KG1 (cell line): ENCODE results near the gene PRR35.
"Not testable (repeated sequence)": the region's sequence is repeated elsewhere in the genome, so short reads cannot be mapped to it uniquely, and the experiment has no call there.

Source experiments
- DNase-seq: peaks from one replicate; lab custom pipeline; 2025; lab: John Stamatoyannopoulos, UW

PRR35 gene

DNA sequence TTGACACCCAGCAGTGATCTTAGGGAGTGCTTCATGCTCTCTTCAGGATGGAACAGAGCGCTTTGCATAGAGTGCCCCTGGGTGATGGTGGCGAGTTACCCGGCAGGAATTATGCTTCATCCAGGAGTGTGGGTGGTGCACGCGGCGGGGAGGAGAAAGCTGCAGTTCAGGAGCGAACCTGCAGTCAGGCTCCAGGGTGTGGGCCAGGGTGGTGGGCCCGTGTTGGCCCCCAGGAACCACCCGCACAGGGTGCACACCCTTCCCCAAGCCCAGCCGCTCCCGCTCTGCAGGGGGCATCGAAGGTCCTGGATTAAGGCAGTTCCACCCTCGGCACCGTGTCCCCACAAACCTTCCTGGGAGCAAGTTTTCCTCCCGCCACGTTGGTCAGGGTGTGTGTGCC lies 33.6 kb downstream of the PRR35 start:
- DNase-seq: no peak

DNA sequence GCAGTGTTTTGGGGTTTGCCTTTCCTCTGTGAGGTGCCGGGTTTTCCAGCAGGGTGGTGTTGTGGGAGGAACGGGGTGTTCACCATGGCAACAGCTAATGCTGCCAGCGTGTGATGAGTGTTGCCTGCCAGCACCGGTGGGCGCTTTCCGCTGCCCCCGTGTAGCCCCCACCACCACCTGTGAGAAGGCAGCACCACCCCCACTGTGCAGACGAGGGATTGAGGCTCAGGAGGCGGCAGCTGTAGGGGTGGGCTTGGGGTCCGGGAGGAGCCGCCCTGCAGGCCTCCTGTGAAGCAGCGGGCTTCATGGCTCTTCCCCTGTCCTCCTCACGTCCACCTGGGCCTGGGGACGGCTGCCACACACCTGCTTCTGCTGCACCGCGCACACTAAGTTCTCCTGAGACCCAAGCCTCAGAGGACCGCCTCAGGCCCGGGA lies 34.9 kb downstream of the PRR35 start:
- no peak for DNase-seq

DNA sequence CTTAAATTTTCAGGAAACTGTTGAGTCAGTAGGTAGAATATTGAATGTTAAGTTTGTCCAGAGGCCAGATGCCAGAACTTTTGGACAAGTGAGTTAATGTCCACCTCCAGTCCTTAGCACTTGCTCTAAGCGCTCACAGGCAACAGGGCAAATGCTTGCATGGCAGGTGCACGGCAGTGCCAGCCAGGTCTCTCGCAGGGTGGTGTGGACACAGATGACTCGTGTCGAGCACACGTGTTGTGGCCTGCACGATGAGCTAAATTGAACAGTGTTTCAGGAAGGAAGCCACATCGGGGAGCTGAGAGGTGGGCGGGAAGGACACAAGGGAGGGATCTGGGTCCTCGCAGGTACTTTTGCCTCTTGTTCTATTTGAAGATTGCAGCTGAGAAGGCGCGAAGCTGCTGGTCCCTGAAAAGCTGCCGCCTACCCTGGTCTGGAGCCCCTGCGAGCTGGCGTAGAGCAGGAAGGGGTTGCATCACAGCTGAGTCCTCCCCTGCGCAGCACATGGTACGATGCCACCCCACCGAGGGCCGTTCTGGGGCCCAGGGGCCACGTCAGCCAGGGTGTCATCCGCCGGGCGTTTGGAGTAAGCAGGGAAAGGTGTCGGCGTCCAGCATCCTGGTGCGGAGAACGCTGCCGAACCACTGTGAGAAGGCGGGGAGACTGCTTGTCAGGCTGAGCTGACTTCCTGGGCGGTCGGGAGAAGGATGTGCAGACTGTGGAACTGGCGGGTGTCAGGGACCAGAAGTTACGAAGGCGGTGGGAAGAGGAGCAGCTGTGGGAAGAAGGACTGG lies 35.9 kb downstream of the PRR35 start:
- DNase-seq: no peak

DNA sequence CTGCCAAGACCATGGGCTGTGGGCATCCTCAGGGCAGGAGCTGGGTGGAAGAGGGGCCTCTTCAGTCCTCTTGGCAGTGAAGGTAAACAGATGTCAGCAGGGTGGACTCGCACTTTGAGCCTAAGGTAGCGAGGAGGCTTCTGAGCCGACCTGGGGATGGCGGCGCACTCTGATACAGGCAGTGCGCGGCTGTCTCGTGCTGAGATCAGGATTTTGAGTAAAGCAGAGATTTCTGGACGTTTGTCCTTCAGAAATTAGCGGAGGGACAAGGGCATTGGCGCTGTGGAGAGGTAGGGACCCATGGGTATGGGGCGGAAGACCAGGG lies 36.5 kb downstream of the PRR35 start:
- no peak for DNase-seq

DNA sequence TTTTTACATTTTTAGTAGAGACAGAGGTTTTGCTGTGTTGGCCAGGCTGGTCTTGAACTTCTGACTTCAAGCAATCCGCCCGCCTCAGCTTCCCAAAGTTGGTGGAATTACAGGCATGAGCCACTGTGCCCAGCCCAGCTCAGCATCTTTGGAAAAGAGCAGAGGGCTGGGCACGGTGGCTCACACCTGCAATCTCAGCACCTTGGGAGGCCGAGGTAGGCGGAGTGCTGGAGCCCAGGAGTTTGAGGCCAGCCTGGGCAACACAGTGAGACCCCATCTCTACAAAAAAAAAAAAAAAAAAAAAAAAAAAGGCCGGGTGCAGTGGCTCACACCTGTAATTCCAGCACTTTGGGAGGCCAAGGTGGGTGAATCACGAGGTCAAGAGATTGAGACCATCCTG lies 37.5 kb downstream of the PRR35 start:
- DNase-seq: not testable (repeated sequence)

DNA sequence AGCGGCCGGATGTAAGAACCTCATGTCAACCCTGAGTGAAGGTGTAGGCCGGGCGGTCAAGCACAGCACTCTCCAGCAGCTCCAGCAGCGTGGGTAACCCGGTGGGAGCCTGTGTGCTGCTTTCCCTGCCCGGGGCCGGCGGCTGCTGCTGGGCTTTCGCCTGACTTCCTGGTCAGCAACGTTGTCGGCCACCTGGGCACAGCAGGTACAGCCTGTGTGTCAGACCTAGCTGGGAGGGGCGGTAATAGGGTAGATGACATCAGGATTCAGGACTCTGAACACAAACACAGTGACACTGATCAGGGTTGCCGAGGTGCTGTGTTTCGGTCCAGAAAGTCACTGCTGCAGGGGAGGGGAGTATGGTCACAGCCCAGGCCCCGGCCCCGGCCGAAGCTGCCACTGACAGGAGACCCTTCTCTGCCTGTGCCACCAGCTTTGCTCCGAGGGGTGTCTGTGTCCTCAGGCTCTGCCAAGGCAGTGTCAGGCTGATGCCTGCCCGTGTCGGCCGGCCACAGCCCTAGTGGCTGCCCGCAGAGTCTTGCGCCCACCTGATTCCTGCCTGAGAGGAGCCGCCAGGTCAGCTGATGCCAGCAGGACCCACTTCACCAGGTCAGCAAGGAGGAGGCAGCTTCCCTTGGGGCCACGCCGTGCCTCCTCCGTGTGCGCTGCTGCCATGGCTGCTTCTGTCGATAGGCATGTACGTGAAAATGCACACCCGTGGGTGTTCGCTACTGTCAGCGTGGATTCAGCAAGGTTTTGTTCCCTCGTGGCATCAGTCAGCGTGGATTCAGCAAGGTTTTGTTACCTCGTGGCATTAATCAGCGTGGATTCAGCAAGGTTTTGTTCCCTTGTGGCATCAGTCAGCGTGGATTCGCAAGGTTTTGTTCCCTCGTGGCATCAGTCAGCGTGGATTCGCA lies 38.9 kb downstream of the PRR35 start:
- DNase-seq: no peak

DNA sequence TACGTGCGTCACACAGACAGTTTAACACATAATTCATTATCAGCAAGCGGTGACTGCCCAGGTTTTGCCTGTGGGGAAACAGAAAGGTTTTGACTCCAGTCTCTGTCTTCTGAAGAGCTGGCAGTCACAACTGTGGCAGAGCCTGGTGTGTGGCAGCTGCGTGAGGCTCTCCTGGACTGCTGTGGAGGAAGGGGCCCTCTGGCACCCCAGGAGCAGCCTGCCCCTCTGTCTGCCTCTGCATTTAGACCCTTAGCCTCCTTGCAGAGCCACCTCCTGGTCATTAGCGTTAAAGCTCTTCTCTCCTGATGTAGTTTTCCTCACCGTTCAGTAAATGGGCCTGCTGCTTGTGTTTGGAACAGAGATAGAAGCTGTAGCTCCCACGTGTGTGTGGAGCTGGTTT lies 40.6 kb downstream of the PRR35 start:
- DNase-seq: no peak

DNA sequence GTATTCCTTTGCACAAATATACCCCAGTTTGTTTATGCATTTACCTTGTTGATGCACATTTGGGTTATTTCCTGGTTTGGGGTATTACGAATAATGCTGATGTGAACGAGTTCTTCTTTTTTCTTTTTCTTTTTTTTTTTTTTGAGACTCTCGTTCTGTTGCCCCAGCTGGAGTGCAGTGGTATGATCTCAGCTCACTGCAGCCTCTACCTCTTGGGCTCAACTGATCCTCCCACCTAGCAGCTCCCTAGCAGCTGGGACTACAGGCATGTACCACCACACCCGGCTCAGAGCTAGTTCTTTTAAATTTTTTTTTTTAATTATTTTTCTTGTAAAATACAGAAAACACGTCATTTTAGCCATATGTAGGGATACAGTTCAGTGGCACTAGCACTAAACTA lies 43.7 kb downstream of the PRR35 start:
- no peak for DNase-seq

DNA sequence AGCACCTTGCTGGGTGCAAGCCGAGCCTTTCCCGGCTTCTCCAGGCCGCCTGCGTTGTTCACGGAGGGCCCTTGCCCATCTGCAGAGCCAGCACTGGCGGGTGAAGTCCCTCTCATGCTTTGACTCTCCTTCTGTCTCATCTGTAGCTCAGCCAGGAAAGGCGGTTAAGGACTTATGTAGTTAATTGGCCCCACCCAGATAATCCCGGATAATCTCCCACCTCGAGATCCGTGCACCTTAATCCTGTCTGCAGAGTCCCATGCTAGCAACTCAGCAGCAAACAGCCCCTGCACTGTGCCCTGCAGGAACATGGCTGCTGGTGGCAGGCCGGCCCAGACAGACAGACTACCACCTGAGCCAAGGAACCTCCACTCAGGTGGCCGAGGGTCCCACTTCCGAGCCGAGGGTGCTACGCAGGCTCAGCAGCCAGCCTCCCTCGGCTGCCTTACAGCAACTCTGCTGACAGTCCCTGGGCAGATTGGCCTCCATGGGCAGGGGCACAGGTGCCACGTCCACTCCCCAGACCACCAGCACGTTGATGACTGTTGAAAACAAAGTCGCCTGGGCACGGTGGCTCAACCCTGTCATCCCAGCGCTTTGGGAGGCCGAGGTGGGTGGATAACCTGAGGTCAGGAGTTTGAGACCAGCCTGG lies 46.6 kb downstream of the PRR35 start:
- no peak for DNase-seq

DNA sequence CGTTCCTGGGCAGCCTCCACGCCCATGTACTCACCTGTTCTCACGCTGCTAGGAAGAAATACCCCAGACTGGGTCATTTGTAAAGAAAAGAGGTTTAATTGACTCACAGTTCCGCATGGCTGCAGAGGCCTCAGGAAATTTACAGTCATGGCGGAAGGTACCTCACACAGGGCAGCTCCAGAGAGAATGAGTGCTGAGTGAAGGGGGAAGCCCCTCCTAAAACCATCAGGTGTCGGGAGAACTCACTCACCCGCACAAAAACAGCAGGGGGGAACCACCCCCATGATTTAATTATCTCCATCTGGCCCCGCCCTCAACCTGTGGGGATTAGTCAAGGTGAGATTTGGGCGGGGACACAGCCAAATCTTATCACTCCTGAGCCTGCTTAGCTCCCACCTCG lies 47.8 kb downstream of the PRR35 start:
- DNase-seq: no peak

DNA sequence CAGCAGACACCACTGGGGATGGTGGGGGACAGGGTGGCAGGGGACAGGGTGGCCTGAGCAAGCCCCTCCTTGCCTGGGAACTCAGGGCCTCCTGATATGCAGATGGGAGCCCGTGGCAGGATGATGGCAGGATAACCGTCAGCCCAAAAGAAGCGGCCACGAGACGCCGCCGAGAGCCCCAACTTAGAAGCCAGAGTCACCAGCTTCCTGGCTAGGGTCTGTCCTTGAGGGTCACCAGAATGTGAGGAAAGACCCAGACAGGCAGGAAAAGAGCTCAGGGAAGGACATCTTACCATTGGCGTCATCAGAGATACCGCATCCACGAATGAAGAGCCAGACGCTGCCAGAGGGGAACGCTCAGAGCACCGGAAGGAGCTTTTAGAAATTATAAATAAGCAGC lies 49.1 kb downstream of the PRR35 start:
- no peak for DNase-seq

DNA sequence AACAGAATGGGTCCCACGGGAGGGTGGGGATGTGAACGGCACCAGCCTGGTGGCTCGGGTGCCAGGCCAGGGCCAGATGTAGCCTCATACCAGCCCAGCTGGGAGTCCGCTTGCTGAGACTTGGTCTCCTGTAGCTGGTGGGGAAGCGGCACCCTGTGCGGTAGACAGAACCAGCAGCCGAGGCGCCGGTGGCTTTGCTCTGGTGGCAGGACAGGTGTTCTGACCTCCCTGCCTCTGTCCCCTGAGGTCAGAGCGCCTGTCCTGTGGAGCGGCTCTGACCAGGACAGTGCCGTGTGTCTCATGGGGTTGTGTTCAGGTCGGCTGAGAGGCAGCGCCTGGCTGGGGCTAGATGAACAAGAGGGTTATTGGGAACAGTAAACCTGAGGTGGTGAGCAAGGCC lies 49.8 kb downstream of the PRR35 start:
- no peak for DNase-seq

DNA sequence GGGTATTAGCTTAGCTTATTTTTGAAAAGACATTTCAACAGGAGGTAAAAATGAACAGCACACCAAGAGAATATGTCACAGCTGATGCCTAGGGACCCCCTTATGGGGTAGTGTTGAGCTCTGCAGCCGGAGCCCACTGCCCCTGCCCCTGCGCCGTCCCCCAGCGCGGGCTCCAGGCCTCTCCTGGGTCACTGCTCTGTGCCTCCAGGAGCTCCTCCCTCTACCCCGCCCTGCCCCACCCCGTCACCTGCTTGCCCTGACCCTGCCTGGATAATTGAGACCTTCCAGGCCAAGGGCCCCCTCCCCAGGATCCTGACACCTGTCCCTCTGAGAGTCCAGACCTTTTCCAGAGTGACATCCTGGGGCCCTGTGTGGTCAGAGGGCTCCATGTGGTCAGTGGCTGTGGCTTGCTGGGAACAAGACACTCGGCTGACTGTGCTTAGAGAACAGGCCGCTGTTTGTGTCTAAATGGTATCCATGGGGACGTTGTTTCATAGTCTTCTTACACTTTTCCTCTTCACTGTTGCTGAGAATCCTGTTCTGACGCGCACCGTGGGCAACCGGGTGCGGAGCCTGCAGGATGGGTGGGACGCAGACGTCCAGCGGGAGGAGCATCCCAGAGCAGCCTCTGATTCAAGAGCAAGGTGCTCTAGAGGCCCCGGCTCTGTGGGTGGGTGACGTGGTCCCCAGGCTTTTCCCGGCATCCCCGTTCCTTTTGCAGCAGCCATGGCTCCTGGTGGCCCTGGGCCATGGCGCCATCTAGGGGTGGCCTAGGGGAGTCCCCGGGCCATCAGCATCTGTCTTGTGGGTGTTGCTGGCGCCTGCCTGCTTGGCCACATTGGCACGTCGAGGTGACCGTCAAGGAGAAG lies 50.6 kb downstream of the PRR35 start:
- no peak for DNase-seq

DNA sequence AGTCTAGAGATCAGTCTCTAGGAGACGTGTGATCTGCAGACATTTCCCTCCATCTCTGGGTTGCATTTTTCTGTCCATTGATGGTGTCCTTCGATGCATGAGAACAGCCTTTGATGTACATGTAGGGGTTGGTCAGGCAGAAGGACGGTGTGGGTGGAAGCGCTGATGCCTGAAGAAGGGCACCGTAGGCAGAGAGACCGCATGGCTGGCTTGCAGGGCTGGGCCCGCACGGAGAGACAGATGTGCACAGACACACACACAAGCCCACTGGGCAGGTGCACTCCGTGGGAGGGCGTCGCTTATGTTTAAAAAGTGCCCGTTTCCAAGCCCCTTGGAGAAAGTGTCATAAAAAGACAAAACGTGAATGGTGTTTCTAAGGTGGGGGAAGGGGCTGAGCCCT lies 54.9 kb downstream of the PRR35 start:
- no peak for DNase-seq
